HepG2 (cell line): ENCODE results near the gene GNAI2. TPM values are rescaled to one million over a fixed set of nuclear protein-coding genes. Genes with fewer than 3 reads are reported as not detected.

Experiments used
- BCL3 ChIP-seq: sonication (generic); formaldehyde crosslinking; IDR thresholded peaks from 2 replicates; pipeline ENCODE4 v1.5.1; 2020; ENCODE audit warnings: mild to moderate bottlenecking, missing genetic modification reagents, moderate library complexity
- DMAP1 ChIP-seq: IDR thresholded peaks from 2 replicates; pipeline ENCODE4 v1.6.1; 2016
- HMG20B ChIP-seq: conservative IDR thresholded peaks from 2 replicates; pipeline ENCODE4 v1.6.1; 2016; ENCODE audit warnings: missing genetic modification reagents, missing compliant biosample characterization
- KLF9 ChIP-seq: IDR thresholded peaks from 2 replicates; pipeline ENCODE4 v1.6.1; 2016; ENCODE audit warnings: low read depth
- LBX2 ChIP-seq: sonication (generic); formaldehyde crosslinking; IDR thresholded peaks from 2 replicates; pipeline ENCODE4 v1.5.0; 2020; ENCODE audit warnings: missing genetic modification reagents, mild to moderate bottlenecking, borderline replicate concordance
- NR2F2 ChIP-seq: IDR thresholded peaks from 2 replicates; pipeline ENCODE4 v1.6.1; 2012; ENCODE audit warnings: low read depth, inconsistent platforms, borderline replicate concordance
- PLSCR1 ChIP-seq: sonication (generic); formaldehyde crosslinking; IDR thresholded peaks from 2 replicates; pipeline ENCODE4 v1.5.0; 2020; ENCODE audit warnings: missing genetic modification reagents, mild to moderate bottlenecking, borderline replicate concordance
- TOPORS ChIP-seq: sonication (generic); formaldehyde crosslinking; IDR thresholded peaks from 2 replicates; pipeline ENCODE4 v1.8.0; 2023; ENCODE audit warnings: mild to moderate bottlenecking, missing genetic modification reagents
- YEATS4 ChIP-seq: sonication (generic); formaldehyde crosslinking; IDR thresholded peaks from 2 replicates; pipeline ENCODE4 v1.4.0; 2020; ENCODE audit warnings: missing genetic modification reagents, borderline replicate concordance
- ZBTB10 ChIP-seq: sonication (generic); formaldehyde crosslinking; IDR thresholded peaks from 2 replicates; pipeline ENCODE4 v1.4.0; 2020; ENCODE audit warnings: missing genetic modification reagents, borderline replicate concordance
- ZBTB39 ChIP-seq: sonication (generic); formaldehyde crosslinking; IDR thresholded peaks from 2 replicates; pipeline ENCODE4 v1.5.0; 2020; ENCODE audit warnings: missing genetic modification reagents
- ZNF121 ChIP-seq: sonication (generic); formaldehyde crosslinking; IDR thresholded peaks from 2 replicates; pipeline ENCODE4 v1.5.0; 2020; ENCODE audit warnings: mild to moderate bottlenecking, missing genetic modification reagents
- ZNF205 ChIP-seq: IDR thresholded peaks from 2 replicates; pipeline ENCODE4 v1.6.1; 2018; ENCODE audit warnings: missing biosample characterization, missing genetic modification reagents
- ZNF333 ChIP-seq: sonication (generic); formaldehyde crosslinking; IDR thresholded peaks from 2 replicates; pipeline ENCODE4 v1.4.0; 2020; ENCODE audit warnings: mild to moderate bottlenecking, missing genetic modification reagents, borderline replicate concordance
- ZNF350 ChIP-seq: sonication (generic); formaldehyde crosslinking; IDR thresholded peaks from 2 replicates; pipeline ENCODE4 v1.4.0; 2020; ENCODE audit warnings: mild to moderate bottlenecking, low read depth, missing genetic modification reagents, borderline replicate concordance
- ZNF441 ChIP-seq: sonication (generic); formaldehyde crosslinking; IDR thresholded peaks from 2 replicates; pipeline ENCODE4 v1.7.0; 2021; ENCODE audit warnings: missing genetic modification reagents, borderline replicate concordance
- ZNF589 ChIP-seq: sonication (generic); formaldehyde crosslinking; conservative IDR thresholded peaks from 2 replicates; pipeline ENCODE4 v1.8.0; 2022; ENCODE audit warnings: mild to moderate bottlenecking, moderate library complexity, missing genetic modification reagents
- ZNF761 ChIP-seq: sonication (generic); formaldehyde crosslinking; conservative IDR thresholded peaks from 2 replicates; pipeline ENCODE4 v1.4.0; 2020; ENCODE audit warnings: mild to moderate bottlenecking, missing genetic modification reagents
- polyA plus RNA-seq, 8 experiments: library from polyadenylated mRNA; depleted of rRNA in 3 of 8; stranded (reverse) in 7 of 8; unstranded in 1 of 8; fragments of >200 nt; fragmentation: Illumina TruSeq in 4 of 8; extraction: Trizol in 4 of 8; gene quantifications; 2 replicates each; pipeline versions ENCODE4 v1.2.1 to v1.2.3, GENCODE V29; 2011 to 2016; ENCODE audit warnings: low read depth in 4 of 8, missing spikeins in 1 of 8, mixed read lengths in 1 of 8; ENCODE audit not compliant: insufficient read depth in 1 of 8
- total RNA-seq, 5 experiments: library from RNA; depleted of rRNA; stranded (reverse); fragments of >200 nt; fragmentation: Illumina TruSeq; extraction: Trizol; gene quantifications; 2 replicates each; pipeline ENCODE4 v1.2.3, GENCODE V29; 2016; ENCODE audit warnings: low read depth in 1 of 5

GNAI2 gene
- total and polyA plus RNA-seq, 2 of the 13 experiments (the other 11 are each of a cell fraction or from before 2014, with no cell fraction given): 51.1 to 66.2 TPM

GRCh38 chr3:50210510-50211367 is 25.3 kb upstream of the GNAI2 start (continued):
- TF ChIP-seq YEATS4 (CRISPR knock-in tag) (peak; percentile 51; the same call in 1 of the 2 replicates), PLSCR1 (CRISPR knock-in tag) (no peak), ZNF121 (CRISPR knock-in tag) (no peak; the same call in 1 of the 2 replicates), ZNF589 (CRISPR knock-in tag) (0 out of 2 replicates have a peak, but pooled peaks have one; percentile 56), ZNF333 (no peak), ZNF350 (CRISPR knock-in tag) (peak; percentile 49; the same call in 1 of the 2 replicates), NR2F2 (no peak), ZNF441 (0 out of 2 replicates have a peak, but pooled peaks have one; percentile 17), ZNF205 (CRISPR knock-in tag) (peak; percentile 50; the same call in 1 of the 2 replicates), ZBTB39 (CRISPR knock-in tag) (no peak), HMG20B (peak; percentile 85; the same call in 1 of the 2 replicates), BCL3 (CRISPR knock-in tag) (no peak; the same call in 1 of the 2 replicates), KLF9 (CRISPR knock-in tag) (no peak), ZNF761 (0 out of 2 replicates have a peak, but pooled peaks have one; percentile 28), DMAP1 (peak; percentile 60; the same call in 1 of the 2 replicates), LBX2 (CRISPR knock-in tag) (no peak), ZBTB10 (CRISPR knock-in tag) (peak; percentile 73; the same call in 1 of the 2 replicates), TOPORS (CRISPR knock-in tag) (peak; percentile 30; the same call in 1 of the 2 replicates)
